CD4-positive, CD25-positive, alpha-beta regulatory T cell (primary cell): ENCODE results near the gene ZNF334. TPM values are rescaled to one million over a fixed set of nuclear protein-coding genes. Genes with fewer than 3 reads are reported as not detected.
A peak's percentile ranks its signal among the peaks of the same experiment; 100 is the strongest.

Source experiments
- ATAC-seq, 2 donors: fragments of 150-1000 bp; cut with Tn5 transposase; one replicate each; pipeline ENCODE4 v1.10.0; 2021; ENCODE audit warnings: low read depth in 2 of 2, moderate number of reproducible peaks in 2 of 2, moderate library complexity in 1 of 2
- DNase-seq, 3 donors: peaks; one replicate each; pipeline versions ENCODE4 v3.0.0 to v3.0.0-alpha.2; 2012 to 2022; ENCODE audit warnings: mixed read lengths in 1 of 3
- H3K27ac ChIP-seq: one replicate; pipeline ENCODE4 v1.7.0; 2013; ENCODE audit warnings: mild to moderate bottlenecking, low read length; ENCODE audit not compliant: insufficient read depth, poor library complexity, severe bottlenecking
- H3K27me3 ChIP-seq: one replicate; pipeline ENCODE4 v1.7.0; 2013; ENCODE audit warnings: low read length; ENCODE audit not compliant: control insufficient read depth, insufficient read depth
- H3K36me3 ChIP-seq: one replicate; pipeline ENCODE4 v1.7.0; 2013; ENCODE audit warnings: mild to moderate bottlenecking, low read length, moderate library complexity; ENCODE audit not compliant: control insufficient read depth, insufficient read depth
- H3K4me1 ChIP-seq: 2 replicates; pipeline ENCODE4 v1.7.0; 2013; ENCODE audit warnings: mild to moderate bottlenecking, low read length; ENCODE audit not compliant: insufficient read depth, control insufficient read depth, poor library complexity, severe bottlenecking
- H3K4me3 ChIP-seq: one replicate; pipeline ENCODE4 v1.7.0; 2013; ENCODE audit warnings: low read depth, mild to moderate bottlenecking, low read length, moderate library complexity
- H3K9me3 ChIP-seq, 2 experiments: 1 replicate in 1 of 2; 2 replicates in 1 of 2; pipeline ENCODE4 v1.7.0; 2013; ENCODE audit warnings: low read length in 2 of 2, mild to moderate bottlenecking in 1 of 2, moderate library complexity in 1 of 2; ENCODE audit not compliant: control insufficient read depth in 2 of 2
- H3K27ac Mint-ChIP-seq, 3 donors: one replicate each; pipeline ENCODE4 v1.8.0; 2020 to 2022; ENCODE audit warnings: mild to moderate bottlenecking in 3 of 3, mixed read lengths in 3 of 3, moderate library complexity in 2 of 3
- H3K27me3 Mint-ChIP-seq: one replicate; pipeline ENCODE4 v1.8.0; 2022; ENCODE audit warnings: mild to moderate bottlenecking, mixed read lengths
- H3K36me3 Mint-ChIP-seq: one replicate; pipeline ENCODE4 v1.8.0; 2020; ENCODE audit warnings: mixed read lengths
- H3K4me1 Mint-ChIP-seq, 4 donors: one replicate each; pipeline ENCODE4 v1.8.0; 2020 to 2022; ENCODE audit warnings: mixed read lengths in 4 of 4, mild to moderate bottlenecking in 1 of 4
- H3K4me3 Mint-ChIP-seq, 4 donors: one replicate each; pipeline ENCODE4 v1.8.0; 2020 to 2022; ENCODE audit warnings: mild to moderate bottlenecking in 4 of 4, mixed read lengths in 4 of 4, moderate library complexity in 3 of 4
- H3K9me3 Mint-ChIP-seq, 7 donors: one replicate each; pipeline ENCODE4 v1.8.0; 2020 to 2022; ENCODE audit warnings: mixed read lengths in 7 of 7, mild to moderate bottlenecking in 3 of 7, moderate library complexity in 2 of 7
- polyA plus RNA-seq, 4 donors: library from polyadenylated mRNA; unstranded; fragments of 300-500 nt; fragmentation: Illumina TruSeq; gene quantifications; one replicate each; pipeline ENCODE4 v1.2.3, GENCODE V29; 2021
- total RNA-seq: library from RNA; stranded (reverse); gene quantifications from one replicate; pipeline ENCODE4 v1.2.3, GENCODE V29; 2022

The ZNF334 gene
- total RNA-seq (0.25 TPM), polyA plus RNA-seq (under 1 TPM in 3 of 4 donors, not detected in 1; 0.14 to 0.22 (median 0.19) TPM)

DNA sequence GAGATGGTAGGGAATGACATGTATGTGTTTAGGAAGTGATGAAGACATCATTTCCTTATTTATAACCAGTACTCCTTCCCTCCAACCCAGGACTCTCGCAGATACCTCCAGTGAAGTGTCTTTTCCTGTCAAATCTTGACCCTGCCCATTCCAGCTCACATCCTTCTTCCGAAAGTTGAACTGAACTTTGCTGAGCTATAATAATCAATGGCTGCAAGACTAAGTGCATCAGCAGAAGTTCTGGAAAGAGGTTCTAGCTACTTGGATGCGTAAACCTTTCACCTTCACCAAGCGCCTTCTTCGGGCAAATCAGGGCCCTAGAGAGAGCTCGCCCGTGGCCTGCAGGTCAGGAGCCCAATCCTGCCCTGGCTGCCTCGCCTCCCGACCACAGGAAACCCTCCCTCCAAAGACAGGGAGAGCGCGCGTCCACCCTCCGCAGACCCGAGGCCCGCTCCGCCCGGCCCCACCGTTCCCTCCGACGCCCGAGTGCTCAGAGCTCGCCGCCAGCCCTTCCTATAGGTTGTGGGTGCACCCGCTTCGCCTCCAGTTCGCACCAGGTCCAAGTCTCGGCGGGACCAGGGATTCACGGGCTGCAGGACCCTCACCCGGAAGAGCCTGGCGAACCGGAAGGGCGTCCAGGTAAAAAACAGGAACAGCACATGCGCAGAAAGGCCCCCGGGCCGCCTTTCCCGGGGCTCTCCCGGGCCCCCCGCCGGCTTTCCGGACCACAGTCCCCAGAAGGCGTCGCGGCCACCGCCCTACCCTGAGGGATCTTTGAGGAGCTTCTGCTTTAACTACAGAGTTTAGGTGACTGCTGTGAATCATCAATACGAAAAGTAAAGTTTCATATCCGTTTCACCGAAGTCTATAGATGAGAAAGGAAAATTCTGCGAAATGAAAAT is at the start of gene ZNF334:
ZNF334 (minus strand) TSS at position 617 of the 902 bp plus-strand sequence. CDS start 1,457 bp downstream, outside the sequence.
- no peak within 1 kb of the TSS for H3K27ac ChIP-seq

GRCh38 chr20:46562373-46563169 is 49.2 kb upstream of the ZNF334 start:
- Histone ChIP-seq H3K4me3 (peak overlapping the region; percentile 21), H3K36me3 (no peaks in the 10 kb centered on the region), H3K9me3 (no peaks in the 10 kb centered on the region), H3K27ac (no peak overlapping the region), H3K27me3 (peaks cover 1% of the 10 kb centered on the region), H3K4me1 (no peaks in the 10 kb centered on the region)
- Mint-ChIP-seq H3K36me3 (no peaks in the 10 kb centered on the region), H3K27ac (no peak overlapping the region), H3K27me3 (peaks cover 4% of the 10 kb centered on the region), H3K4me1 (peaks cover 0 to 6% (median 2%) of the 10 kb centered on the region in 4 donors), H3K4me3 (no peak overlapping the region), H3K9me3 (no peaks in the 10 kb centered on the region)
- ATAC-seq (peak; percentile 64), DNase-seq (peak; percentile 11 to 52 (median 22))

More for the DNA sequence above, at the start of gene ZNF334:
- Mint-ChIP-seq H3K9me3 (peaks cover 0 to 2% (median 0%) of the 10 kb centered on the region in 7 donors), H3K27ac (no peak within 1 kb of the TSS), H3K36me3 (no peaks in the 10 kb centered on the region), H3K4me1 (peaks cover 2 to 10% (median 6%) of the 10 kb centered on the region in 4 donors), H3K27me3 (peaks cover 36% of the 10 kb centered on the region), H3K4me3 (peak within 1 kb of the TSS; percentile 77 to 89 (median 82))
- Histone ChIP-seq H3K9me3 (no peaks in the 10 kb centered on the region), H3K27me3 (peaks cover 11% of the 10 kb centered on the region), H3K4me3 (peak within 1 kb of the TSS; percentile 61), H3K4me1 (peaks cover 9% of the 10 kb centered on the region), H3K36me3 (no peaks in the 10 kb centered on the region)
- ATAC-seq, result peak; percentile 42 to 57
- peak in 1 of 3 donors; percentile 35 for DNase-seq

GRCh38 chr20:46562009-46562372 is 48.6 kb upstream of the ZNF334 start:
- H3K9me3 ChIP-seq, result no peaks in the 10 kb centered on the region
- peak overlapping the region; percentile 21 for H3K4me3 ChIP-seq
- Mint-ChIP-seq H3K27me3 (peaks cover 4% of the 10 kb centered on the region), H3K9me3 (no peaks in the 10 kb centered on the region), H3K27ac (no peak overlapping the region), H3K4me1 (peaks cover 0 to 6% (median 2%) of the 10 kb centered on the region in 4 donors), H3K36me3 (no peaks in the 10 kb centered on the region), H3K4me3 (no peak overlapping the region)
- H3K4me1 ChIP-seq, result no peaks in the 10 kb centered on the region
- H3K36me3 ChIP-seq, result no peaks in the 10 kb centered on the region
- ATAC-seq (no peak), DNase-seq (no peak)
- no peaks in the 10 kb centered on the region for H3K27me3 ChIP-seq
- no peak overlapping the region for H3K27ac ChIP-seq

DNA sequence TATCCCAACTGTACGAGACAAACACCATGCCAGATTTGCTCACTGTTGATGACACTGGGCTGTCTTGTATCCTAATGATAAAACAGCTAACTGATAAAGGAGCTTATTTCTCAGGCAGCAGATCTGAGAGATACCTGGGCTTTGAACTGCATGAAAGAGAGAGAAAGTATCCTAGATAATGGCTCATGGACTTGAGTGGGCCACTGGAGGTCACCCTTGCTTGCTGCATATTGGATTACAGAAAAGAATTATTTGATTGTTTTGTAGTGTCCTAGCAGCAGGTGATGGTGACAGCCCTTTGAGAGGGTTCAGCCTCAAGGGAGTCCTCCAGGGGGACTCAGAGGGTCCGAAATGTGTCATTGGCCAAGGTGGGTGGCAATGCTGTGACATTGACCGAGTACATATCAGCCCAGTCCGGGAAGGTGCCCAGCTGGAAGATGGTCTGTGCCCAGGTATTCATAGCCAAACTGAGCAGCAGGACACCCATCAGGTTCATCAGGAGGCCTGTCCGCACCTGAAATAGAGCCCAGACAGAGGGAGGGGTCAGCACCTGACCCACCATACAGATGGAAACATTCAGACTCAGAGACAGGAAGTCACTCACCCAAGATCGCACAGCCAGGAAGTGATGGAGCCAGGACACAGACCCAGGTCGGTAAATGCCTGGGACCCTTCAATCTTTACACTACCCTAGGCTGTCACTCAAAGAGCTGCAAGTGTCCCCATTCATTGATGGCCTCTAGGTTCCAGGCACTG is 46.5 kb upstream of the ZNF334 start:
- H3K27me3 Mint-ChIP-seq, result peaks cover 4% of the 10 kb centered on the region
- H3K27ac Mint-ChIP-seq, result no peak overlapping the region
- H3K36me3 Mint-ChIP-seq, result no peaks in the 10 kb centered on the region
- Histone ChIP-seq H3K27ac (no peak overlapping the region), H3K9me3 (no peaks in the 10 kb centered on the region), H3K36me3 (no peaks in the 10 kb centered on the region), H3K27me3 (no peaks in the 10 kb centered on the region), H3K4me1 (no peaks in the 10 kb centered on the region), H3K4me3 (no peak overlapping the region)
- H3K4me3 Mint-ChIP-seq, result no peak overlapping the region
- ATAC-seq (no peak), DNase-seq (no peak)
- H3K4me1 Mint-ChIP-seq, result peaks cover 0 to 6% (median 4%) of the 10 kb centered on the region in 4 donors
- no peaks in the 10 kb centered on the region for H3K9me3 Mint-ChIP-seq

GRCh38 chr20:46559001-46559400 is 45.6 kb upstream of the ZNF334 start:
- DNase-seq (no peak), ATAC-seq (no peak)
- H3K27ac ChIP-seq, result no peak overlapping the region
- H3K36me3 ChIP-seq, result no peaks in the 10 kb centered on the region
- peaks cover 0 to 6% (median 4%) of the 10 kb centered on the region in 4 donors for H3K4me1 Mint-ChIP-seq
- no peak overlapping the region for H3K4me3 ChIP-seq
- no peaks in the 10 kb centered on the region for H3K36me3 Mint-ChIP-seq
- H3K4me1 ChIP-seq, result no peaks in the 10 kb centered on the region
- H3K27me3 ChIP-seq, result no peaks in the 10 kb centered on the region
- H3K9me3 ChIP-seq, result no peaks in the 10 kb centered on the region
- H3K27me3 Mint-ChIP-seq, result peaks cover 4% of the 10 kb centered on the region
- H3K4me3 Mint-ChIP-seq, result no peak overlapping the region
- H3K27ac Mint-ChIP-seq, result no peak overlapping the region
- no peaks in the 10 kb centered on the region for H3K9me3 Mint-ChIP-seq

DNA sequence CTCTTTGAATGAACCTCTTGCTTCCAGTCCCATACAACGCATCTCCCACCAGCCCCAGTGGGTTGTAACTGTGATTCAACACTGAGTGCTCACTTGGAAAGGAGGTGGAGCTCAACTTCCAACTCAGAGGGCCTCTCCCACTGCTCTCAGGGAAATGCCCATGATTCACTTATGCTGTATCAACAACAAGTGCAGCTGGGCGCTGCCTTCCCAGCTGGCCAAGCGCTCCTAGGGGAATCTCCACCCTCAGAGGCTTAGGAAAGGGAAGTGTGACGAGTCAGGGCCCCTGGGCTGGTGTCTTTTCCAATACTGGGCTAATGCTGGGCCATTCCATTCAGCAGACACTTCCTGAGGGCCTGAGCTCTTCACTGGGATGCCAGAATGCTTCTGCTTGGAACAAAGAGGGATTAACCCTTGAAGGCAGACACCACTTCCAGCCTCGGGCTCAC is 45.2 kb upstream of the ZNF334 start:
- ATAC-seq, result peak in 1 of 2 donors; percentile 21
- peaks cover 4% of the 10 kb centered on the region for H3K27me3 Mint-ChIP-seq
- Histone ChIP-seq H3K36me3 (no peaks in the 10 kb centered on the region), H3K27me3 (no peaks in the 10 kb centered on the region), H3K4me1 (no peaks in the 10 kb centered on the region), H3K27ac (no peak overlapping the region), H3K4me3 (no peak overlapping the region), H3K9me3 (no peaks in the 10 kb centered on the region)
- H3K9me3 Mint-ChIP-seq, result no peaks in the 10 kb centered on the region
- no peak overlapping the region for H3K27ac Mint-ChIP-seq
- H3K4me1 Mint-ChIP-seq, result peaks cover 0 to 6% (median 4%) of the 10 kb centered on the region in 4 donors
- no peak overlapping the region for H3K4me3 Mint-ChIP-seq
- no peak for DNase-seq
- no peaks in the 10 kb centered on the region for H3K36me3 Mint-ChIP-seq

DNA sequence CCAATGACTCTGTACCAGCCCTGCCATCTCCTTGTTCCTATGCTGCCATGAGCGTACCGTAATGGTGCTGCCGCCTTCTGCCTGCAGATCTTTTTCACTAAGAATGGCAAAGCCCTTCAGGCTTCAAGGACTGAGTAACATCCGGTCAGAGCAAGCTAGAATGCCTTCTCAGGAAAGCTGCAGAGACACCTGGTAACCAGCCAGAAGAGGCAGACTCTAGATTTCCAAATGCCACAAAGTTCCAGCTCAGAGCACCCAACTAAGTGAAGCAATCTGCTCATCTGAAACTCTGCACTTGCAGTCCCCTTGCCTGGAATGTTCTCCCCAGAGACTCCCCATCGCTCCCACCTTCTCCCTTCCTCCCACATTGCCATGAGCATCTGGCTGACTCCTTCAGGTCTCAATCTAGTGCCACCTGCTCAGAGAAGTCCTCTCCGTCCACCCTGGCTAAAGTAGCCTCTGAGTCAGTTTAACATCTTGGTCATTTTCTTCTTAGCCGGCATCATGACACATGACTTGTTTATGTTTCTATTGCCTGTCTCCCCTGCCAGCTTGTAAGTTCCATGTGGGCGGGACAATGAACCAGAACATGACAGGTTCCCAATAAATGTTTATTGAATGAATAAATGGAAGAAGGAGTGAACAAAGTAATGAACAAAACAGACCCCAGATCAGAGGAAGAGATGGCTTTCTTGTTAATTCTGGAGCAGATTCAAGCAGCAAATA is 44.0 kb upstream of the ZNF334 start:
- no peak overlapping the region for H3K4me3 Mint-ChIP-seq
- no peaks in the 10 kb centered on the region for H3K9me3 Mint-ChIP-seq
- Histone ChIP-seq H3K36me3 (no peaks in the 10 kb centered on the region), H3K27me3 (no peaks in the 10 kb centered on the region), H3K27ac (no peak overlapping the region), H3K4me1 (peaks cover 10% of the 10 kb centered on the region), H3K4me3 (no peak overlapping the region), H3K9me3 (no peaks in the 10 kb centered on the region)
- DNase-seq, result no peak
- peaks cover 0 to 15% (median 14%) of the 10 kb centered on the region in 4 donors for H3K4me1 Mint-ChIP-seq
- no peak for ATAC-seq
- H3K27ac Mint-ChIP-seq, result no peak overlapping the region
- H3K27me3 Mint-ChIP-seq, result peaks cover 4% of the 10 kb centered on the region
- no peaks in the 10 kb centered on the region for H3K36me3 Mint-ChIP-seq
